Rectal smooth muscle tissue (tissue), 1 donor: Measurements from ENCODE around the gene BSX.

Experiments
- H3K27ac ChIP-seq: one replicate; pipeline ENCODE4 v1.7.0; 2013; ENCODE audit warnings: low read depth, low read length, inconsistent platforms
- H3K27me3 ChIP-seq: one replicate; pipeline ENCODE4 v1.7.0; 2013; ENCODE audit warnings: low read length; ENCODE audit not compliant: control insufficient read depth, insufficient read depth
- H3K36me3 ChIP-seq: one replicate; pipeline ENCODE4 v1.7.0; 2013; ENCODE audit warnings: low read length; ENCODE audit not compliant: control insufficient read depth, insufficient read depth
- H3K4me1 ChIP-seq: one replicate; pipeline ENCODE4 v1.7.0; 2013; ENCODE audit warnings: low read length; ENCODE audit not compliant: control insufficient read depth, insufficient read depth
- H3K4me3 ChIP-seq: one replicate; pipeline ENCODE4 v1.7.0; 2013; ENCODE audit warnings: low read length
- H3K9ac ChIP-seq: one replicate; pipeline ENCODE4 v1.7.0; 2013; ENCODE audit warnings: low read length

BSX gene

GRCh38 chr11:122981388-122982264 is at the start of gene BSX:
TSS of gene BSX (minus strand) at chr11:122981834. CDS start at chr11:122981671, 163 bp downstream.
- no peaks in the 10 kb centered on the region for H3K4me1 ChIP-seq

GRCh38 chr11:123030517-123030916 is 48.9 kb upstream of the BSX start:
- H3K9ac ChIP-seq, result no peak overlapping the region
- H3K27me3 ChIP-seq, result no peaks in the 10 kb centered on the region
- H3K4me1 ChIP-seq, result no peaks in the 10 kb centered on the region
- no peak overlapping the region for H3K27ac ChIP-seq
- H3K36me3 ChIP-seq, result no peaks in the 10 kb centered on the region
- H3K4me3 ChIP-seq, result no peak overlapping the region

More at GRCh38 chr11:122981388-122982264, at the start of gene BSX:
- Histone ChIP-seq H3K9ac (no peak within 1 kb of the TSS), H3K4me3 (no peak within 1 kb of the TSS), H3K36me3 (no peaks in the 10 kb centered on the region), H3K27me3 (peaks cover 46% of the 10 kb centered on the region), H3K27ac (no peak within 1 kb of the TSS)

- Histone ChIP-seq H3K9ac (no peak overlapping the region), H3K27me3 (peaks cover 2% of the 10 kb centered on the region), H3K27ac (no peak overlapping the region), H3K36me3 (no peaks in the 10 kb centered on the region), H3K4me3 (no peak overlapping the region), H3K4me1 (no peaks in the 10 kb centered on the region)
These were observed 39.3 kb upstream of the BSX start for GRCh38 chr11:123020968-123021367.

GRCh38 chr11:123018702-123019101 is 37.1 kb upstream of the BSX start:
- H3K27me3 ChIP-seq, result peaks cover 2% of the 10 kb centered on the region
- no peaks in the 10 kb centered on the region for H3K36me3 ChIP-seq
- H3K4me1 ChIP-seq, result no peaks in the 10 kb centered on the region
- H3K4me3 ChIP-seq, result no peak overlapping the region
- H3K27ac ChIP-seq, result no peak overlapping the region
- H3K9ac ChIP-seq, result no peak overlapping the region

GRCh38 chr11:123011510-123011909 is 29.9 kb upstream of the BSX start:
- no peaks in the 10 kb centered on the region for H3K36me3 ChIP-seq
- H3K9ac ChIP-seq, result no peak overlapping the region
- no peaks in the 10 kb centered on the region for H3K4me1 ChIP-seq
- H3K4me3 ChIP-seq, result no peak overlapping the region
- H3K27me3 ChIP-seq, result no peaks in the 10 kb centered on the region
- no peak overlapping the region for H3K27ac ChIP-seq

GRCh38 chr11:123006860-123007542 is 25.4 kb upstream of the BSX start:
- no peak overlapping the region for H3K9ac ChIP-seq
- no peak overlapping the region for H3K27ac ChIP-seq
- H3K27me3 ChIP-seq, result no peaks in the 10 kb centered on the region
- H3K4me1 ChIP-seq, result no peaks in the 10 kb centered on the region
- no peak overlapping the region for H3K4me3 ChIP-seq
- H3K36me3 ChIP-seq, result no peaks in the 10 kb centered on the region

GRCh38 chr11:123000721-123001120 is 19.1 kb upstream of the BSX start:
- no peak overlapping the region for H3K9ac ChIP-seq
- H3K27me3 ChIP-seq, result no peaks in the 10 kb centered on the region
- no peaks in the 10 kb centered on the region for H3K36me3 ChIP-seq
- no peaks in the 10 kb centered on the region for H3K4me1 ChIP-seq
- no peak overlapping the region for H3K4me3 ChIP-seq
- H3K27ac ChIP-seq, result no peak overlapping the region

- Histone ChIP-seq H3K9ac (no peak overlapping the region), H3K4me1 (no peaks in the 10 kb centered on the region), H3K27me3 (no peaks in the 10 kb centered on the region), H3K27ac (no peak overlapping the region), H3K4me3 (no peak overlapping the region), H3K36me3 (no peaks in the 10 kb centered on the region)
These were observed 17.2 kb upstream of the BSX start for GRCh38 chr11:122998727-122999366.

- Histone ChIP-seq H3K27ac (no peak overlapping the region), H3K4me1 (no peaks in the 10 kb centered on the region), H3K27me3 (no peaks in the 10 kb centered on the region), H3K4me3 (no peak overlapping the region), H3K9ac (no peak overlapping the region), H3K36me3 (no peaks in the 10 kb centered on the region)
These were observed 13.9 kb upstream of the BSX start for GRCh38 chr11:122995526-122995925.

- H3K4me1 ChIP-seq, result no peaks in the 10 kb centered on the region
- H3K4me3 ChIP-seq, result peak overlapping the region; percentile 50
- peaks cover 27% of the 10 kb centered on the region for H3K27me3 ChIP-seq
- H3K9ac ChIP-seq, result no peak overlapping the region
- H3K36me3 ChIP-seq, result no peaks in the 10 kb centered on the region
- H3K27ac ChIP-seq, result no peak overlapping the region
These were observed 2.8 kb upstream of the BSX start for GRCh38 chr11:122984186-122985011.

- Histone ChIP-seq H3K27me3 (peaks cover 31% of the 10 kb centered on the region), H3K9ac (no peak overlapping the region), H3K27ac (no peak overlapping the region), H3K4me3 (peak overlapping the region; percentile 50), H3K4me1 (no peaks in the 10 kb centered on the region), H3K36me3 (no peaks in the 10 kb centered on the region)
These were observed 2.0 kb upstream of the BSX start for GRCh38 chr11:122983438-122984185.
